GM19372 (cell line): Measurements from ENCODE around the gene PLXNA1.

Experiments used
- ATAC-seq: cut with Tn5 transposase; IDR thresholded peaks from one replicate; pipeline ENCODE4 v1.9.1; 2021; ENCODE audit warnings: mild to moderate bottlenecking, low read depth, moderate library complexity; ENCODE audit not compliant: unreplicated experiment

Gene PLXNA1

GRCh38 chr3:126985132-126985985 is 2.4 kb downstream of the PLXNA1 start:
- no peak for ATAC-seq

GRCh38 chr3:126986001-126986400 is 3.1 kb downstream of the PLXNA1 start:
- no peak for ATAC-seq

GRCh38 chr3:126987129-126987528 is 4.2 kb downstream of the PLXNA1 start:
- ATAC-seq: no peak

- no peak for ATAC-seq
These were observed 4.7 kb downstream of the PLXNA1 start for GRCh38 chr3:126987596-126987995.

- ATAC-seq: no peak
These were observed 5.6 kb downstream of the PLXNA1 start for GRCh38 chr3:126988451-126989021.

DNA sequence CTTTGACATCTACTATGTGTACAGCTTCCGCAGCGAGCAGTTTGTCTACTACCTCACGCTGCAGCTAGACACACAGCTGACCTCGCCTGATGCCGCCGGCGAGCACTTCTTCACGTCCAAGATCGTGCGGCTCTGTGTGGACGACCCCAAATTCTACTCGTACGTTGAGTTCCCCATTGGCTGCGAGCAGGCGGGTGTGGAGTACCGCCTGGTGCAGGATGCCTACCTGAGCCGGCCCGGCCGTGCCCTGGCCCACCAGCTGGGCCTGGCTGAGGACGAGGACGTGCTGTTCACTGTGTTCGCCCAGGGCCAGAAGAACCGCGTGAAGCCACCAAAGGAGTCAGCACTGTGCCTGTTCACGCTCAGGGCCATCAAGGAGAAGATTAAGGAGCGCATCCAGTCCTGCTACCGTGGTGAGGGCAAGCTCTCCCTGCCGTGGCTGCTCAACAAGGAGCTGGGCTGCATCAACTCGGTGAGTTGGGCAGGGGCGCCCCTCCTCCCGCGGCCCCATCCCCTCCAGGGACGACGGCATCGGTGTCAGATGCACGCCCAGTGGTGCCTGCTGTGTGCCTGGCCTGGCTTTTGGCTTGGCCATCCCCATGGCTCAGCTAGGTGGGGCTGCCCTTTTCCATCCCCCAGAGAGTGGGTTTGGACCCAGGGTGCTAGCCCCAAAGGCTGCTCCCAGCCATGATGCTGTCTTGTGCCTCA is 6.6 kb downstream of the PLXNA1 start:
- no peak for ATAC-seq

DNA sequence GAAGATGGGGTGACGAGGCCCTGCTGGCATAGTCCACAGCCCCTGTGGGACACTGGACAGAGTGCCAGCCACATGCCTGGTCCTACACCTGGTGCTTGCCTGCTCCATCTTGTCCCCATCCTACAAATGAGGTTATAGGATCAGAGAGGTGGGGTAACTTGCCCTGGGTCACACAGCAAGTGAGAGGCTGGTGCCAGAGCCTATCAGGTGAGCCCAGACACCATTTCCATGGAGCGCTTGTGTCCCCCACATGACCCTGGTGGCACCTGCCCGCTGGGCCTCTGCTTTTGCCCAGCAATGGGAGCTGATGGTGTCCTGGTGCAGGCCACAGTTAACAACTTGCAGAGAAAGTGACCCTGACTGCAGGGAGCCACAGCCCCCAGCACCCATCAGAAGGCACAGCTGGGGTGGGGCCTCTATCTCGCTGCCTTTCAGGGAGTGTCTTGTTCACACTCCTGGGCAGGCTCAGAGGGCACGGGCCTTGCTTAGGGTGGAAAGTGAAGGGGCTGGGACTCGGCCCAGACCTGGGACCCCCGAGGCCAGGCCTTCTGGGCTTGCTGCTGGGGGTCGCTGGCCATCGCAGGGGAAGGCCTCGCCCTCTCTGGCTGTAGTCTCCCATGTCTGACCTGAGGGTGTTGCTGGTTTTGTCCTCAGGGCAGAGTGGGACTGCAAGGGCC is 7.2 kb downstream of the PLXNA1 start:
- no peak for ATAC-seq

GRCh38 chr3:126990890-126991289 is 8.0 kb downstream of the PLXNA1 start:
- no peak for ATAC-seq

DNA sequence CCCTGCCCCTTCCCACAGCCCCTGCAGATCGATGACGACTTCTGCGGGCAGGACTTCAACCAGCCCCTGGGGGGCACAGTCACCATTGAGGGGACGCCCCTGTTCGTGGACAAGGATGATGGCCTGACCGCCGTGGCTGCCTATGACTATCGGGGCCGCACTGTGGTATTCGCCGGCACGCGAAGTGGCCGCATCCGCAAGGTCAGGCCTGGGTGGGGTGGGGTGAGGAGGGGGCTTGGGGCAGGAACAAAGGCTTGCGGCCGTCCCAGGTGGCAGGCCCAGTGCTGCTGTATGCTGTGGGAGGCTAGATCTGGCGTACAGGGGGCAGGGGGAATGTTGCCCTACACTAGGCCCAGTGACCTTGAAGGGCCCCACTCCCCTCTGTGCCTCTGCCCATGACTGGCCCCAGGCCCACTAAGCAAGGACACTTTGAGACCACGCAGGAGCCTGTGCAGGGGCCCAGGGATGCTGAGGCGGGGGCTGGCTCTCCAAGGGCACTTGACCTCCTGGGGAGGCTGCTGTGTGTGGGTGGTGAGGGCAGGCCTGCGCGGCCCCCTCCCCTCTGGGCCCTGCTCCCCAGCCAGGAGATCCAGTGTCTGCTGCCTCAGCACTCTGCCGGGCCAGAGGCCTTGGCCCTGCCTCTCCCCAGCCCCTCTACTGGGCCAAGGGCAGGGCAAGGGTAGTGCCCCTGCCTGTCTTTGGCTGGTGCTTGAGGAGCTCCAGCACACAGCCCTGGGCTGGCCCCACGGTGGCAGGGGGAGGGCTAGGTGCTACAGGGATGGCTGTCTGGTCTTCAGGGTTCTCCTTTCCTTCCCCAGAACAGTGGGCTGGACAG is 8.7 kb downstream of the PLXNA1 start:
- ATAC-seq: no peak

- no peak for ATAC-seq
These were observed 9.3 kb downstream of the PLXNA1 start for GRCh38 chr3:126992216-126992615.

- ATAC-seq: no peak
These were observed 9.9 kb downstream of the PLXNA1 start for GRCh38 chr3:126992776-126993175.

GRCh38 chr3:126993436-126993835 is 10.5 kb downstream of the PLXNA1 start:
- no peak for ATAC-seq

DNA sequence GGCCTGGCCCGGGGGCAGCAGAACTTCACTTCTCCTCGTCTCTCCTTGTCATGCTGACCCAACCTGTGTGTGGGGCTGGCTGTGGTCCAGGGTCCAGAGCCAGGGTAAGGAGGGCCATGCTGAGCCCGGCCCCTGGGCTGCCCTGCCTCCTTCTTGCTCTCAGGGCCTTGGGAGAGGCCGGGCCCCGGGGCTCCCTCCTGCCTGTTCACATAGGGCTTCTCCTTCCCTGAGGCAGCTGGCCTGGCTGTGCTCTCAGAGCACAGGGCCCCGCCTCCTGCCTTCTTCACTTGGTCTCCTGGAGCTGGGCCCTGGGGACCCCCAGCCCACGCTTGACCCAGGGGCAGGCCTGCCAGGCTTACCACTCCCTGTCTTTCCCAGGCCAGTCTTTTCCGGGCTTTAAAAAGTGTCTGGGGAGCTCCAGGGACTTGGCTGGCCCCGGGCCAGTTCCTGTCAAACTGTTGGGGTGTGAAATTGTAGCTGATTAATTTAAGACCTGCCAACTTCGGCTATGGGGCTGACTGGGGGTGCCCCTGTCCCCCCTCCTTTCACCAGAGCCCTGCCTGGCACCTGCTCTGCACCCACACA is 11.8 kb downstream of the PLXNA1 start:
- ATAC-seq: no peak

GRCh38 chr3:126995254-126995780 is 12.4 kb downstream of the PLXNA1 start:
- ATAC-seq: no peak

GRCh38 chr3:126995926-126996512 is 13.1 kb downstream of the PLXNA1 start:
- no peak for ATAC-seq

DNA sequence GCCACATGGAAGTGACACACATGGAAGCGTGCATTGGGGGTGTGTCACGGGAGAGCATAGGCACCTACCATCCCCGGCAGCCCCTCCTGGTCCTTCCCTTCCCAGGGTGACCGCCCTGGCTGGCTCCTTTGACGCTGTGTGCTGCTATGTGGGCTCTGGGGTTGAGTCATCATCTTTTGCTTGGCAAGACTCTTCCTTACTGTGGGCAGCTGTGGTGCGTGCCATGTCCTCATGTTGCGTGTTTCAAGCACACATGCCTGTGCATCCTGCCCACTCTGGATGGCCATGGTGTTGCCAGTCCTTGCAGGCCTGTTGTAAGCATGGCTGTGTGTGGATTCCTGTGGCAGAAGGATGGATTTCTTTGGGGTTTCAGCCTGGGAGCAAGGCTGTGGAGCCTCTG is 14.0 kb downstream of the PLXNA1 start:
- no peak for ATAC-seq

DNA sequence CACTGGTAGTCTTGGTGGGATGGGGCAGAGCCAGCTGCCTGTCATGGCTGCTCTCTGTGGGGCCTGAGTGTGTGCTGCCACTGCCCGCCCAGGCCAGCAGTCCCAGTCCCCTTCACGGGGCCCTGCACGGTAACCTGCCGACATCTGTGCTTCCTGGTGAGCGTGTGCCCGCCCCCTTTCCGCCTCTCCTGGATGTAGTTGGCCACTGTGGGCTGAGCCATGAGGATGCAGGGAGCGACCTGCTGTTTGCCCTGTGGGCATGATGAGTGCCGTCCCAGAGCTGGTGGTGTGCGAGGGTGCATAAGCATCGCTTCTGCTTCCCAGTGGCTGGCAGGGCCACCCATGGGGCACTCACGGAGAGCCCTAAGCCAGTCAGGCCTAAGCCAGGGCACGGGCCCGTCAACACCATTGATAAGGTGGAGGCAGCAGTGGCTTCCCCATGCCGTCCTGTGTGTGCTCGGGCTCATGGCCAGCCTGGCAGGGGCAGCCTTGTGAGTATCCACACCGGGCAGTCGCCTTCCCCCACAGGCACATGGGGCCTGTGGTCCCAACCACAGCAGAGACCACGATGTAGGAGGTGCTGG is 14.6 kb downstream of the PLXNA1 start:
- ATAC-seq: no peak

- ATAC-seq: no peak
These were observed 15.4 kb downstream of the PLXNA1 start for GRCh38 chr3:126998320-126998719.

- ATAC-seq: no peak
These were observed 15.8 kb downstream of the PLXNA1 start for GRCh38 chr3:126998728-126999127.
